Measurements from ENCODE around the gene CCDC88A.
"Not testable (repeated sequence)": the region's sequence is repeated elsewhere in the genome, so short reads cannot be mapped to it uniquely, and the experiment has no call there.

CCDC88A gene

DNA sequence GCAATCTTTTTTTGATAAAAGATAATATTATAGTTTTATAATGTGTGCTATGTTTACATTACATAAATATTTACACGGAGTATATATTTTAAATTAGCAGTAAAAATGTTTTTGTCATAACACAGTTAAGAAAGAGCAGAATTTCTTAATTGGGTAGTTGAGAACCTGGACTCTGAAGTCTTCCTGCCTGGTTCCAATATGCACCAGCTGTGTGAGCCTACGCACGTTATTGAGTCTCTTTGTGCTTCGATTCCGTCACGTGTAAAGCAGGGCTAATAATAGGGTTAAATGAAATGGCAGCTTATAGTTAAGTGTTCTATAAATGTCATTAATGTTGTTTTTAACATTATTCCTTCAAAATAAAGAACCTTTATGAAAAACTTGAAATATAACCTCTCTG lies 1.2 kb upstream of the CCDC88A start:
- DNase-seq, result no peak

GRCh38 chr2:55420439-55420725 lies 726 bp upstream of the CCDC88A start:
- no peak for DNase-seq

- DNase-seq, result peak; percentile 61
Observed at GRCh38 chr2:55419233-55419678, 400 bp downstream of the CCDC88A start.

- no peak for DNase-seq
Observed at GRCh38 chr2:55418512-55419232, 984 bp downstream of the CCDC88A start.

- no peak for DNase-seq
Observed at GRCh38 chr2:55418072-55418471, 1.6 kb downstream of the CCDC88A start.

GRCh38 chr2:55416786-55417568 lies 2.7 kb downstream of the CCDC88A start:
- DNase-seq, result no peak

DNA sequence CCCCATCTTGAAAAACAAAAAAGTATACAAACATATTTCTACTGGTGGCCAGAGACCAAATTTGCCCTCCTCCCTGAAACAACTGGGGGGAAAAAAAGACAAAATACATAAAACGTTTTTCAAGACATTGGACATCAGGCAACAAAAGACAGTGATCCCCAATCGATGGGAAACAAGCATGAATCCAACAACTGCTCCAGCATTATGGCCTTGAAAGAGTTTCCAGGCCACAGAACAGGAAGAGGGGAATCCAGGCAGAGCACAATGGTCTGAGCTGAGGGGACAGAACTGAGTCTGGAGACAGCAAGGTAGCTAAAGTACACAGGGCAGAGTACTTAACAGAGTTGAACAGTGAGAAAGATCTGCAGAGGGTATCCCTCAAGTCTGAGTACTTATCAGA lies 4.4 kb downstream of the CCDC88A start:
- DNase-seq, result no peak

GRCh38 chr2:55408918-55409868 lies 10.5 kb downstream of the CCDC88A start:
- DNase-seq, result no peak

DNA sequence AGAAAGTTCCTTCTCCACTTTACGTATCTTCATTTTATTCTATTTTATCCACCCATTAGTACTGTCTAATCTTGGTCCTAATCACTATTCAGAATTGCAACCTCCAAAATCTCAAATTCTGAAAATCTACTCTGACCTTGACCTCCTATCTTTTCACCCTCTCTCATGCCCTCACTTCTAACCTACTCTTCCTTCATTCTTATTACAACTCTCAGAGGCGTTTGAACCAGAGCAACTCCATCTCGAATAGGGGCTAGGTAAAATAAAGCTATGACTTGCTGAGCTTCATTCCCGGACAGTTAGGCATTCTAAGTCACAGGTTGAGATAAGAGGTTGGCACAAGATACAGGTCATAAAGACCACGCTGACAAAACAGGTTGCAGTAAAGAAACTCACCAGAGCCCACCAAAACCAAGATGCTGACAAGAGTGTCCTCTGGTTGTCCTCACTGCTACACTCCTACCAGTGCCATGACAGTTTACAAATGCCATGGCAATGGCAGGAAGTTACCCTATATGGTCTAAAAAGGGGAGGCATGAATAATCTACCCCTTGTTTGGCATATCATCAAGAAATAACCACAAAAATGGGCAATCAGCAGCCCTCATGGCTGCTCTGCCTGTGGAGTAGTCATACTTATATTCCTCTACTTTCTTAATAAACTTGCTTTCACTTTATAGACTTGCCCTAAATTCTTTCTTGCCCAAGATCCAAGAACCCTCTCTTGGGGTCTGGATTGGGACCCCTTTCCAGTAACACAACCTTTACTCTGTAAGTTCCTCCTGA lies 11.4 kb downstream of the CCDC88A start:
- no peak for DNase-seq

- DNase-seq, result no peak
Observed at GRCh38 chr2:55405116-55405515, 14.5 kb downstream of the CCDC88A start.

GRCh38 chr2:55403256-55403998 lies 16.2 kb downstream of the CCDC88A start:
- DNase-seq, result no peak

- no peak for DNase-seq
Observed at GRCh38 chr2:55401124-55401523, 18.5 kb downstream of the CCDC88A start.

DNA sequence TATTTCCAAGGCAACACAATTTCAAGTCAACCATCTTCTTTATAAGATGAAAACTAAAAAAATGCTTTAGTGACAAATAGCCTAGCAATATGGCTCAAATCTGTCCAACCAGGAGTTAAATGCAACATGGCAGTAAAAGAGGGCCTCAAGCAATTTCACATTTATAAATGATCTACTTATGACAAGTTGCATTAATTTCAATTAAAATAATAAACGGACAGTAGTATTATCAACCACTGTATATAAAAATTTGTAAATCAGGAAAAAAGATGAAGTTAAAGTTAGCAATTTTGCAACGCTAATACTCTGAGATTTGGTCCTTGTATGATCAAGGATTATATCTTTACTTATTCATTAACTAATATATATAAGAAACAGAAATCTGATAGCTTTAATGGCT lies 19.3 kb downstream of the CCDC88A start:
- no peak for DNase-seq

- no peak for DNase-seq
Observed at GRCh38 chr2:55399815-55400214, 19.8 kb downstream of the CCDC88A start.

DNA sequence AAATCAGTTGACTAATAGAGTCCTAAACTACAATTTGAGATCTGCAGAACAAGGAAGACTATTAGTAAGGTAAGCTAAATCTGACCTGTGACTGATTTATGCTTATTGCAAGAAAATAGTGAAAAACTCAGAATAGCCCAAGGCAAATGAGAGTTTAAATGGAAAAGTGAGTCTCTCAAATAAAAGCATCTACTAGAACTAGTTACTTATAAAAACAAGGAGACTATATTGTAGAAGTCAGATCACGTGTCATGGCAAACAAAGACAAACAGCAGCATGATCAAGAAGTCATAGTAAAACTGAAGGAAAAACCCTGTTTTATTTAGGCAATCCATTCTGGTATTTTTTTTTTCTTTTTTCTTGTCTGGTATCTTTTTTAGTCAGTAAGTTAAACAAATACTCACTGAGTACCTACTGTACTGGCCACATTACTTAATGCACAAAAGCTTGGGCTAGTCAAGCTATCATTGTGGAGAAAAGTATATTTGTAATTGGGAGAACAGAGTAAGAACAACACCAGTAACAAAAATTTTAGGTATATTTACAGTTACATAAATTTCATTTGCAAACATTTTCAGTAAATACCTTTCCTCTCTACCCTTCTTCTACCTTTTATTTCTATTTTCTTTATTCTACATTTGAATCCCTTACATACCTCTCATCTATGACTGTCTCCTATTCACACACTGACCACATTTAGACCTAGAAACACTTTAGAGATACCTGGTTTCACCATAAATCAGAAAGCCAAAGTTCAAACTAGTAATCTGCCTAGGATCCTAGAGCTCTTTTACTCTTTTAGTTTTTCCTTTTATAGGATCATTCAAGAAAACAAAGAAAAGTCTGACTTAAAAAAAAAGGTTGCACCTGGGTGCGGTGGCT lies 23.7 kb downstream of the CCDC88A start:
- DNase-seq, result no peak

- no peak for DNase-seq
Observed at GRCh38 chr2:55391615-55392242, 27.9 kb downstream of the CCDC88A start.

GRCh38 chr2:55391155-55391554 lies 28.5 kb downstream of the CCDC88A start:
- no peak for DNase-seq

DNA sequence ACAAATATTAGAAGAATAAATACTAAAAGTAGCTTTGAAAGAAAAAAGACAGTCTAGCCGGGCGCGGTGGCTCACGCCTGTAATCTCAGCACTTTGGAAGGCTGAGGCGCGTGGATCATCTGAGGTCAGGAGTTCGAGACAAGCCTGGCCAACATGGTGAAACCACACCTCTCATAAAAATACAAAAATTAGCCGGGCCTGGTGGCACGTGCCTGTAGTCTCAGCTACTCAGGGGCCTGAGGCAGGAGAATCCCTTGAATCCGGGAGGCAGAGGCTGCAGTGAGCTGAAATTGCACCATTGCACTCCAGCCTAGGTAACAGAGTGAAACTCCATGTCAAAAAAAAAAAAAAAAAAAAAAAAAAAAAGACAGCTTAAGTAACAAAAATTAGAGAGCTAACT lies 34.1 kb downstream of the CCDC88A start:
- not testable (repeated sequence) for DNase-seq

DNA sequence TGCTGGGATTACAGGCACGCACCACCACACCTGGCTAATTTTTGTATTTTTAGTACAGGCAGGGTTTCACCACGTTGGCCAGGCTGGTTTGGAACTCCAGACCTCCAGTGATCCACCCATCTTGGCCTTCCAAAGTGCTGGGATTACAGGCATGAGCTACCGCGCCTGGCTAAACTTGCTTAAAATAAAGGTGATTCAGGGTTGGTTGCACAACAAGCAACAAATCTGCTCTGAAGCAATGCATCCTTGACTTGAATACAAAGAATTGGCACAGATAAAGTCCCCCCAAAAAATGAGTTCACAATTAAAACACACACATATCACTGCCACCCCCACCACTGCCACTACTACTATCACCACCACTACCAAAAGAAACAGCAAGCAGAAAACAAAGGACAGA lies 34.9 kb downstream of the CCDC88A start:
- DNase-seq, result no peak

GRCh38 chr2:55371376-55371775 lies 48.3 kb downstream of the CCDC88A start:
- no peak for DNase-seq

Data from NCI-H774 (cell line).